Aorta (tissue), 5 donors: ENCODE results near the gene GLMN. TPM values are rescaled to one million over a fixed set of nuclear protein-coding genes. Genes with fewer than 3 reads are reported as not detected.
A peak's percentile ranks its signal among the peaks of the same experiment; 100 is the strongest.

ENCODE experiments used
- ATAC-seq: fragments of 200-7000 bp; cut with Tn5 transposase; one replicate; pipeline ENCODE4 v1.9.1; 2022; ENCODE audit warnings: moderate library complexity; ENCODE audit not compliant: low FRiP score
- DNase-seq, 2 donors: peaks; one replicate each; pipeline ENCODE4 v3.0.0-alpha.2; 2020
- H3K27ac ChIP-seq, 2 donors: one replicate each; pipeline ENCODE4 v1.5.1; 2013; ENCODE audit warnings: low read length in 2 of 2, mild to moderate bottlenecking in 2 of 2, moderate library complexity in 2 of 2, control low read depth in 1 of 2, inconsistent platforms in 1 of 2, low read depth in 1 of 2
- H3K27me3 ChIP-seq, 2 donors: one replicate each; pipeline ENCODE4 v1.6.1; 2013; ENCODE audit warnings: control low read depth in 1 of 2, low read length in 1 of 2, mild to moderate bottlenecking in 1 of 2, moderate library complexity in 1 of 2; ENCODE audit not compliant: insufficient read depth in 2 of 2, control insufficient read depth in 1 of 2
- H3K36me3 ChIP-seq, 2 donors: one replicate each; pipeline ENCODE4 v1.6.1; 2013; ENCODE audit warnings: control low read depth in 1 of 2, low read length in 1 of 2, mild to moderate bottlenecking in 1 of 2; ENCODE audit not compliant: insufficient read depth in 2 of 2, control insufficient read depth in 1 of 2
- H3K4me1 ChIP-seq, 2 donors: one replicate each; pipeline ENCODE4 v1.6.1; 2013; ENCODE audit warnings: low read length in 2 of 2, control low read depth in 1 of 2, mild to moderate bottlenecking in 1 of 2, moderate library complexity in 1 of 2; ENCODE audit not compliant: insufficient read depth in 2 of 2, control insufficient read depth in 1 of 2
- H3K4me3 ChIP-seq, 2 donors: one replicate each; pipeline ENCODE4 v1.5.1; 2013; ENCODE audit warnings: low read length in 2 of 2, control low read depth in 1 of 2, mild to moderate bottlenecking in 1 of 2
- H3K9me3 ChIP-seq: one replicate; pipeline ENCODE4 v1.6.1; 2013; ENCODE audit warnings: mild to moderate bottlenecking, low read length; ENCODE audit not compliant: control insufficient read depth
- WGBS, 2 donors: extraction: QIAGEN DNeasy Blood & Tissue Kit; methylation state at CpG; one replicate each; pipeline ENCODE4 v1.1.7; 2013; 5-methylcytosine and 5-hydroxymethylcytosine counted together
- intact Hi-C, 2 donors: fragments of 100-400 bp; cut with DNase I; formaldehyde crosslinking; loops; one replicate each; pipeline versions ENCODE4 v1.14.2 to v1.15.0; 2022
- long read RNA-seq, 2 donors: library from polyadenylated mRNA; unstranded; transcript quantifications; one replicate each; pipeline ENCODE4 v2.0.0, GENCODE V29; 2020 to 2021
- polyA plus RNA-seq, 2 donors: library from polyadenylated mRNA; stranded (reverse); fragments of 200-250 nt; gene quantifications; one replicate each; pipeline ENCODE4 v1.2.3, GENCODE V29; 2013
- total RNA-seq, 2 donors: library from RNA; stranded (reverse); fragmentation: NEBNext Ultra II Directional; extraction: Animal tissue kit (Norgen Biotek cat#: 25700); gene quantifications; one replicate each; pipeline ENCODE4 v1.2.1, GENCODE V29; 2021
- donor health status: healthy with polysubstance abuse.
- donor health status: Bipolar disorder and iron deficiency.
- donor health status: DM: no; HTN: no; CAD: no.
- donor health status: DM: no; HTN: no; CAD: no.
- donor health status: DM: yes; HTN: yes; CAD: no.

GLMN gene
- 1 to 10 TPM; 7.6 to 9.9 TPM for total RNA-seq
- polyA plus RNA-seq: 1 to 10 TPM; 5.6 to 6.9 TPM
- long read RNA-seq, donor 1, partial matches to known transcripts: 0 of 11 reads
- long read RNA-seq, donor 1, other reads (novel, unspliced or antisense): 10 of 11 reads
- long read RNA-seq, donor 2, partial matches to known transcripts: 2 of 6 reads
- long read RNA-seq, donor 2, other reads (novel, unspliced or antisense): 2 of 6 reads

- Histone ChIP-seq H3K27ac (peak within 1 kb of the TSS in 1 of 2 donors; percentile 93), H3K27me3 (no peaks in the 10 kb centered on the region), H3K36me3 (no peaks in the 10 kb centered on the region), H3K9me3 (no peaks in the 10 kb centered on the region), H3K4me3 (peak within 1 kb of the TSS; percentile 51 to 90), H3K4me1 (no peaks in the 10 kb centered on the region)
- DNase-seq (peak; percentile 84 to 92), ATAC-seq (peak; percentile 100)
- 0 to 1% methylated on average over 75 to 76 of the region's 76 CpGs for WGBS, 2 donors
- intact Hi-C loops: loop anchor here in 1 of 2 donors (5.0 to 10.0 kb wide), 2 partner anchors 304 to 797 kb away; partner anchors contain the start of gene CDC7
These were observed at the start of gene GLMN, which contains the start of gene RPAP2 for GRCh38 chr1:92298573-92299476. Gene GLMN (minus strand): TSS chr1:92298987. CDS start chr1:92297999, 988 bp downstream. Gene RPAP2 (plus strand): TSS chr1:92299059. CDS start chr1:92299074, 15 bp downstream.

GRCh38 chr1:92346866-92347640 is 48.3 kb upstream of the GLMN start:
- no peak overlapping the region for H3K27ac ChIP-seq
- no peak overlapping the region for H3K4me3 ChIP-seq
- H3K27me3 ChIP-seq: no peaks in the 10 kb centered on the region
- no peaks in the 10 kb centered on the region for H3K9me3 ChIP-seq
- H3K36me3 ChIP-seq: peaks cover 1 to 7% of the 10 kb centered on the region in 2 donors
- WGBS, 2 donors: 87 to 91% methylated on average over 1 of the region's 1 CpG
- ATAC-seq (no peak), DNase-seq (no peak)
- intact Hi-C loops: no loop called here
- H3K4me1 ChIP-seq: no peaks in the 10 kb centered on the region

- no peak overlapping the region for H3K27ac ChIP-seq
- 91 to 94% methylated on average over 3 of the region's 3 CpGs for WGBS, 2 donors
- intact Hi-C loops: no loop called here
- DNase-seq (no peak), ATAC-seq (no peak)
- no peaks in the 10 kb centered on the region for H3K9me3 ChIP-seq
- H3K4me3 ChIP-seq: no peak overlapping the region
- no peaks in the 10 kb centered on the region for H3K27me3 ChIP-seq
- no peaks in the 10 kb centered on the region for H3K4me1 ChIP-seq
- H3K36me3 ChIP-seq: peaks cover 1 to 2% of the 10 kb centered on the region in 2 donors
These were observed 44.3 kb upstream of the GLMN start for GRCh38 chr1:92343061-92343460.

- Histone ChIP-seq H3K36me3 (peaks cover 0 to 1% of the 10 kb centered on the region in 2 donors), H3K4me3 (no peak overlapping the region), H3K27me3 (no peaks in the 10 kb centered on the region), H3K9me3 (no peaks in the 10 kb centered on the region), H3K4me1 (no peaks in the 10 kb centered on the region), H3K27ac (no peak overlapping the region)
- WGBS, 2 donors: 93 to 97% methylated on average over 1 of the region's 1 CpG
- intact Hi-C loops: no loop called here
- no peak for DNase-seq
- no peak for ATAC-seq
These were observed 43.6 kb upstream of the GLMN start for GRCh38 chr1:92342401-92342800.

GRCh38 chr1:92340154-92340553 is 41.4 kb upstream of the GLMN start:
- Histone ChIP-seq H3K9me3 (no peaks in the 10 kb centered on the region), H3K27ac (no peak overlapping the region), H3K36me3 (peaks cover 0 to 1% of the 10 kb centered on the region in 2 donors), H3K4me1 (no peaks in the 10 kb centered on the region), H3K27me3 (no peaks in the 10 kb centered on the region), H3K4me3 (no peak overlapping the region)
- WGBS, 2 donors: 63 to 74% methylated on average over 1 of the region's 1 CpG
- ATAC-seq (no peak), DNase-seq (no peak)
- intact Hi-C loops: no loop called here

- intact Hi-C loops: no loop called here
- no peaks in the 10 kb centered on the region for H3K9me3 ChIP-seq
- no peaks in the 10 kb centered on the region for H3K27me3 ChIP-seq
- H3K27ac ChIP-seq: no peak overlapping the region
- no peaks in the 10 kb centered on the region for H3K4me1 ChIP-seq
- no peak overlapping the region for H3K4me3 ChIP-seq
- ATAC-seq (no peak), DNase-seq (no peak)
- WGBS, 2 donors: 46 to 50% methylated on average over 3 of the region's 3 CpGs
- H3K36me3 ChIP-seq: peaks cover 0 to 3% of the 10 kb centered on the region in 2 donors
These were observed 34.9 kb upstream of the GLMN start for GRCh38 chr1:92333668-92334067.

- intact Hi-C loops: no loop called here
- Histone ChIP-seq H3K36me3 (peaks cover 0 to 3% of the 10 kb centered on the region in 2 donors), H3K9me3 (peaks cover 1% of the 10 kb centered on the region), H3K27ac (no peak overlapping the region), H3K27me3 (no peaks in the 10 kb centered on the region), H3K4me3 (no peak overlapping the region), H3K4me1 (no peaks in the 10 kb centered on the region)
- ATAC-seq (no peak), DNase-seq (no peak)
- 96 to 98% methylated on average over 6 of the region's 6 CpGs for WGBS, 2 donors
These were observed 30.8 kb upstream of the GLMN start for GRCh38 chr1:92329347-92330129.

GRCh38 chr1:92327794-92328193 is 29.0 kb upstream of the GLMN start:
- Histone ChIP-seq H3K36me3 (peaks cover 0 to 7% of the 10 kb centered on the region in 2 donors), H3K27ac (no peak overlapping the region), H3K27me3 (no peaks in the 10 kb centered on the region), H3K9me3 (peaks cover 1% of the 10 kb centered on the region), H3K4me1 (no peaks in the 10 kb centered on the region), H3K4me3 (no peak overlapping the region)
- DNase-seq (no peak), ATAC-seq (no peak)
- 97 to 98% methylated on average over 4 of the region's 4 CpGs for WGBS, 2 donors
- intact Hi-C loops: no loop called here
